Measurements from ENCODE around the gene PPIL6. TPM values are rescaled to one million over a fixed set of nuclear protein-coding genes. Genes with fewer than 3 reads are reported as not detected.

Gene PPIL6
- total RNA-seq (2012; rRNA removed) = 1.3 and 2.5 TPM in 2 replicates

DNA sequence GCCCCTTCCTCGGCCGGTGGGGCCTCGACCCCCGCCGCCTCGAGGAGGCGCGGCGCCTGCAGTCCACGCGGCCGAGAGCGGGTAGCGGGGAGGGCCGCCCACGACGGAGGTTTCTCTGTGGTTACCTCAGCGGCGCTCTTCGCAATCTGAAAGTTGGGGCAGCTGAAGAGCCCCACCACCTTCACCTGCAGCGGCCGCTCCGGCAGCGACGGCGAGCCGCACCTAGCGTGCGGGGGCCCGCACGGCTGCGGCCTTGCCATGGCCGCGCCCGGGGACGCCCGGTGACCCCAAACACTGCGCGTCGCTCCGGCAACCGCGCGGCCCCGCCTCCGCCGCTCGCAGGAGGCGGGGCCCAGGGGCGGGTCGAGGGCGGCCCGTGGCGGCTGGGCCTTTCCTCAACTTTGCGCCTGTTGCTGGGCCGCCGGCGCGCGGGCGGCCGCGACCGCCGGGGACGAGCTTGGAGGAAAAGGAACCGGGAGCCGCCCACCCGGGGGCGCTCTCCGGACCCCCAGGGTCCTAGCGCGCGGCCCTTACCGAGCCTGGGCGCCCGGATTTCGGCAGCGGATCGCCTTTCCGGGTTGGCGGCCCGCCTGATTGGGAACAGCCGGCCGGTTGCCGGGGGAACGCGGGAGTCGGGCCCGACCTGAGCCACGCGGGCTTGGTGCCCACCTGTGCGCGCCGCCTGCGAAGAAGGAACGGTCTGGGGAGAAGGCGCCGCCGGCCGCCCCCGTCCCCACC is at the start of gene PPIL6, which contains the start of gene SMPD2:
Gene PPIL6, minus strand, starts transcription at position 298 of the 738 bp plus-strand sequence. Its CDS starts 38 bp downstream, at position 260.
Gene SMPD2, plus strand, starts transcription at position 394 of the 738 bp plus-strand sequence. CDS start 398 bp downstream, outside the sequence.
- peaks cover 16% of the 10 kb centered on the region for H3K4me1 ChIP-seq (ENCODE audit: control insufficient read depth, insufficient read depth, low read length)
- no peaks in the 10 kb centered on the region for H3K9me3 ChIP-seq (replicated peaks; ENCODE audit: low read length)
- peak within 1 kb of the TSS; percentile 87 for H3K4me3 ChIP-seq (ENCODE audit: low read length)
- peak within 1 kb of the TSS; percentile 86 for H3K9ac ChIP-seq (ENCODE audit: low read depth, low read length)
- H3K27me3 ChIP-seq (ENCODE audit: control insufficient read depth, insufficient read depth, low read length) = no peaks in the 10 kb centered on the region
- H3K4me2 ChIP-seq (ENCODE audit: low read length) = peak within 1 kb of the TSS; percentile 97
- peaks cover 32% of the 10 kb centered on the region for H3K36me3 ChIP-seq (ENCODE audit: insufficient read depth, low read length)

DNA sequence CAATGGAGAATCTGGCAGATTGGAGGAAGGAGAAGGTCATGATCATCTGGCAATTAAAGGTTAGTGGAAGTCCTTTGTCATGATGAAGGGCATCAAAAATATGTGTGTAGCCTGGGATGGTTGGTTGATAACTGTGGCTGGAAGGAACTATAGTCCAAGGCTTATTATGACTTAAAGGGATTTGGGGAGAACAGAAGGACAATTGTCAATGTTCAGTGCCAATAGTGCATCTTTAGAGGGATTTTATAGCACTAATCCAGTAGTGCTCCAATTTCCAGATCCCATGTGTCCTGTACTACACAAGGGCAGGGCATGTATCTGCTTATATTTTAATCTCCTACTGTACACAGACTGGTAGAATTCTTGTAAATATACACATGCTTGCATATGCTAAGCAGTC is 47.6 kb upstream of the PPIL6 start:
- no peak overlapping the region for H3K4me2 ChIP-seq (ENCODE audit: low read length)
- peaks cover 6% of the 10 kb centered on the region for H3K27me3 ChIP-seq (ENCODE audit: control insufficient read depth, insufficient read depth, low read length)
- no peaks in the 10 kb centered on the region for H3K9me3 ChIP-seq (replicated peaks; ENCODE audit: low read length)
- H3K36me3 ChIP-seq (ENCODE audit: insufficient read depth, low read length) = no peaks in the 10 kb centered on the region
- no peak overlapping the region for H3K9ac ChIP-seq (ENCODE audit: low read depth, low read length)
- H3K4me1 ChIP-seq (ENCODE audit: control insufficient read depth, insufficient read depth, low read length) = no peaks in the 10 kb centered on the region
- H3K4me3 ChIP-seq (ENCODE audit: low read length) = no peak overlapping the region

DNA sequence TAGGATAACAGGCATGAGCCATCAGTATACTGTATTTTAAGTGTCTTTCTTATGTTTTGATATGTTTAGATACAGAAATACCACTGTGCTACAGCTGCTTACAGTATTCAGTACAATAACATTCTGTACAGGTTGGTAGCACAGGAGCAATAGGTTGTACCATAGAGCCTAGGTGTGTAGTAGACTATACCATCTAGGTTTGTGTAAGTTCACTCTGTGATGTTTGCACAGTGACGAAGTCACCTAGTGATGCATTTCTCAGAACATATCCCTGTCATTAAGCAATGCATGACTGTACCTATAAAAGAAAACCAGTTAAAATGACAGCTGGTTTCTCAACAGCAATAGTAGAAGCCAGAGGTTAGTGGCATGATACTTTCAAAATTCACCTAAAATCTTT is 45.6 kb upstream of the PPIL6 start:
- H3K9ac ChIP-seq (ENCODE audit: low read depth, low read length) = no peak overlapping the region
- H3K4me2 ChIP-seq (ENCODE audit: low read length) = no peak overlapping the region

DNA sequence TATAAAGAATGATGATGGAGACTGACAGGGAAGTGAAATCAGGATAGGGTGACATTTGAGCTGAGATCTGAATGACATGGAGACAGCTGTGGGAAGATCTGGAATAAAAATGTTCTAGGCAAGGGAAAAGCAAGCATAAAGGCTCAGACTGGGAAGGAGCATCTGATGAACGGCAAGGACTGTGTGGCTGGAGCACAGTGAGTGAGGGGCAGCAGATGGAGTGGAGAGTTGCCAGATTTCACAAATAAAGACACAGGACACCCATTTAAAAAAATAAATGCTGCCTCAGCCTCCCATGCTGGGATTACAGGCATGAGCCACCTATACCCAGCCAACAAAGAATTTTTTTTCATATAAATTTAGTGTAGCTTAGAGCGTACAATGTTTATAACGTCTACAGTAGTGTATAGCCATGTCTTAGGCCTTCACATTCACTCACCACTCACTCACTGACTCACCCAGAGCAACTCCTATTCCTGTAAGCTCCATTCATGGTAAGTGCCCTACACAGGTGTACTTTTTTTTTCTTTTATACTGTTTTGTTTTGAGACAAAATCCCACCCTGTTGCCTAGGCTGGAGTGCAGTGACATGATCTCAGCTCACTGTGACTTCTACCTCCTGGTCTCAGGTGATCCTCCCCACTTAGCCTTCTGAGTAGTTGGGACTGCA is 45.0 kb upstream of the PPIL6 start:
- Histone ChIP-seq H3K4me2 (ENCODE audit: low read length) (no peak overlapping the region), H3K4me3 (ENCODE audit: low read length) (no peak overlapping the region), H3K9me3 (replicated peaks; ENCODE audit: low read length) (no peaks in the 10 kb centered on the region), H3K4me1 (ENCODE audit: control insufficient read depth, insufficient read depth, low read length) (peaks cover 17% of the 10 kb centered on the region), H3K36me3 (ENCODE audit: insufficient read depth, low read length) (peaks cover 17% of the 10 kb centered on the region), H3K9ac (ENCODE audit: low read depth, low read length) (no peak overlapping the region), H3K27me3 (ENCODE audit: control insufficient read depth, insufficient read depth, low read length) (no peaks in the 10 kb centered on the region)

More for the DNA sequence above, 45.6 kb upstream of the PPIL6 start:
- H3K4me1 ChIP-seq (ENCODE audit: control insufficient read depth, insufficient read depth, low read length) = peaks cover 12% of the 10 kb centered on the region
- no peak overlapping the region for H3K4me3 ChIP-seq (ENCODE audit: low read length)
- no peaks in the 10 kb centered on the region for H3K9me3 ChIP-seq (replicated peaks; ENCODE audit: low read length)
- H3K36me3 ChIP-seq (ENCODE audit: insufficient read depth, low read length) = peaks cover 10% of the 10 kb centered on the region
- no peaks in the 10 kb centered on the region for H3K27me3 ChIP-seq (ENCODE audit: control insufficient read depth, insufficient read depth, low read length)

DNA sequence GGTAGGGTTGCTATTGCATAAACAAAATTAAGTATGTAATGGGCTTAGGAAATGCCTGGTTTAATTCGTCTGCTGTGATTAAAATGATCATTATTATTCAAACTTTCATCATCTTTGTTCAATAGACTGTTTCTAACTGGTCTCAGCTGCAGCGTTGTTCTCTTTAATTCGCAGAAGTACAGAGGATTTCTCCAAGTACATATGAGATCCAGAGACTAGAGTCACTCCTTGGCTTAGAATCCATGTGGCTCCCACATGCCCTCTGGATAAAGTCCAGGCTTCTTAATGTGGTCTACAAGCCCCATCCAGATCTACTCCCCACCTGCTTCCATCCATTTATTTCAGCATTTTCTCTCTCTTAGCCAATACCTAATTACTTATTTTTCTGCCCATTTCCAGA is 43.7 kb upstream of the PPIL6 start:
- Histone ChIP-seq H3K4me2 (ENCODE audit: low read length) (peak overlapping the region; percentile 90), H3K4me3 (ENCODE audit: low read length) (peak overlapping the region; percentile 74), H3K27me3 (ENCODE audit: control insufficient read depth, insufficient read depth, low read length) (no peaks in the 10 kb centered on the region), H3K9ac (ENCODE audit: low read depth, low read length) (no peak overlapping the region), H3K4me1 (ENCODE audit: control insufficient read depth, insufficient read depth, low read length) (peaks cover 21% of the 10 kb centered on the region), H3K36me3 (ENCODE audit: insufficient read depth, low read length) (peaks cover 22% of the 10 kb centered on the region), H3K9me3 (replicated peaks; ENCODE audit: low read length) (no peaks in the 10 kb centered on the region)

DNA sequence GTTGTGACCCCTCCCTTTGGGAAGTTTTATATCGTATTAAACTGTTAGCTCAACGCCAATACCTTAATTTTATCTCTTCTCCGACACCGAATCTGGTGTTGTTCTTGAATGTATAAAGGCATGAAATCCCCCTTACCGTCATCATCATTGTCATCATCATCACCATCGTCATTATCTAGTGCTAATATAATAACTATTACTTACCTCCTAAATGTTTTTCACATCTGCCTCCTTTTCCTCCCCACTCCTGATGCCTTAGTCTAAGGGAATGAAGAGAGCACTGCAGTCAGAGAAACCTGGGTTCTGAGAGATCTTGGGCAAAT is 43.3 kb upstream of the PPIL6 start:
- peak overlapping the region; percentile 48 for H3K9ac ChIP-seq (ENCODE audit: low read depth, low read length)
- no peaks in the 10 kb centered on the region for H3K9me3 ChIP-seq (replicated peaks; ENCODE audit: low read length)
- H3K4me1 ChIP-seq (ENCODE audit: control insufficient read depth, insufficient read depth, low read length) = peaks cover 23% of the 10 kb centered on the region
- H3K27me3 ChIP-seq (ENCODE audit: control insufficient read depth, insufficient read depth, low read length) = no peaks in the 10 kb centered on the region
- peak overlapping the region; percentile 90 for H3K4me2 ChIP-seq (ENCODE audit: low read length)
- H3K4me3 ChIP-seq (ENCODE audit: low read length) = peak overlapping the region; percentile 74
- H3K36me3 ChIP-seq (ENCODE audit: insufficient read depth, low read length) = peaks cover 24% of the 10 kb centered on the region

DNA sequence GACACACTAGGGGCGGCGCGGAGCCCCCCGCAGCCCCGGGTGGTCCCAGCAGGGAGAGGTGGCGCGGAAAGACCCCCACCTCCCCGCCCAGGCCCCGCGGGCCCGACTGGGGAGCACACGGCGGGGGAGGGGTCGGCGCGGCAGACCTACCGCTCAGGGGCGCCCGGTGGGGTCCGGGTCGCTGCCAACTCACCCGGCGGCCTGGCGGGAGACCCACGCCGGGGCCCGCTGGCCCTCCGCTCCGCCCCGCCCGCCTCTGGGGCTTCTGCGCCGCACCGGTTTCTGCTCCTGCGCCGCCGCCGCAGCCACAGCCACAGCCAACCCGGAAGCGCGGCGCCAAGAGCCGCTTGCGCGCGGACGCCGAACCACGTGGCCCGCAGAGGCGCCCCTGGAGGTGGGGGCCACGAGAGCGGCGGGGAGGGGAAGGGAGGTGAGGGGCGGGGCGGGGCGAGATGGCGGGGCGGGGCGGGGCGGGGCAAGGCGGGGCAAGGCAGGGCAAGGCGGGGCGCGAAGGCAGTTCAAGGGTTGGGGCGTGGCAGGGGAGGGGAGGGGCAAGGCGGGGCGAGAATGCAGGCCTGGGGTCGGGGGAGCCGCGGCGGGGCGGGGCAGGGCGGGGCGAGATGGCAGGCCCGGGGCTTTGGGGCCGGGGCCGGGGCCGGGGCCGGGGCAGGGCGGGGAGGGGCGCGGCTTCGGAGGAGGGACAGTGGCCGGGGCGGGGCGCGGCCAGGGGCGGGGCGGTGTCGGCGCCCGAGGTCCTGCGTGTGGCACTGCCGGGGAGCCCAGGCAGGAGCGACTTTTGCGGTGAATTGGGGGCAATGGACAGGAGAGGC is 42.7 kb upstream of the PPIL6 start, which contains the start of gene ZBTB24:
Gene ZBTB24, minus strand, starts transcription at position 315 of the 830 bp plus-strand sequence. CDS start 1,193 bp downstream, outside the sequence.
- H3K4me2 ChIP-seq (ENCODE audit: low read length) = peak within 1 kb of the TSS; percentile 99
- H3K9me3 ChIP-seq (replicated peaks; ENCODE audit: low read length) = no peaks in the 10 kb centered on the region
- H3K9ac ChIP-seq (ENCODE audit: low read depth, low read length) = peak within 1 kb of the TSS; percentile 92
- peak within 1 kb of the TSS; percentile 87 for H3K4me3 ChIP-seq (ENCODE audit: low read length)
- peaks cover 25% of the 10 kb centered on the region for H3K4me1 ChIP-seq (ENCODE audit: control insufficient read depth, insufficient read depth, low read length)
- H3K27me3 ChIP-seq (ENCODE audit: control insufficient read depth, insufficient read depth, low read length) = no peaks in the 10 kb centered on the region
- H3K36me3 ChIP-seq (ENCODE audit: insufficient read depth, low read length) = peaks cover 24% of the 10 kb centered on the region

DNA sequence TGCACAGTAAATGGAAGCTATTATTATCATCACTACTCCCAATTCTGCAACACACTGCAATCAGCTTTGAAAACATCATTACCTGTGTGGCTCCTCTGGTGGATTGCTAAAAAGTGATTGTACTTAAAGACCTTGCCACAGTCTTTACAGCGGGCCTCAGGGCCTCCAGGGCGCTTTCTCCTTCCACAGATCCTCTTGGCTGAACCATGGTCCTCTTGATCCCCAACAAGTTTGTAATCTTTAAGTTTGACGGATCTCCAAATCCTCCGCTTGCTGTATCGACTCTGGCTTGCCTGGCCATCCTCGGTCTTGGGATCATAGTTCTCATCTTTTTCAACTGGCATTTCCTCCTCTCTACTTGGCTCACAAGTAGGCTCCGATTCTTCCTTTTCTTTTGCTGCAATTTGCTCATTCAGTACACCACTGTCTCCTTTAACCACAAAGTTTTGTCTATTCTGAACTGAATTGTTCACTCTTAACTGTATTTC is 40.6 kb upstream of the PPIL6 start:
- H3K9ac ChIP-seq (ENCODE audit: low read depth, low read length) = no peak overlapping the region
- H3K4me2 ChIP-seq (ENCODE audit: low read length) = peak overlapping the region; percentile 99
- no peaks in the 10 kb centered on the region for H3K9me3 ChIP-seq (replicated peaks; ENCODE audit: low read length)
- no peaks in the 10 kb centered on the region for H3K27me3 ChIP-seq (ENCODE audit: control insufficient read depth, insufficient read depth, low read length)
- H3K4me3 ChIP-seq (ENCODE audit: low read length) = peak overlapping the region; percentile 10
- H3K36me3 ChIP-seq (ENCODE audit: insufficient read depth, low read length) = peaks cover 31% of the 10 kb centered on the region
- H3K4me1 ChIP-seq (ENCODE audit: control insufficient read depth, insufficient read depth, low read length) = peaks cover 30% of the 10 kb centered on the region

DNA sequence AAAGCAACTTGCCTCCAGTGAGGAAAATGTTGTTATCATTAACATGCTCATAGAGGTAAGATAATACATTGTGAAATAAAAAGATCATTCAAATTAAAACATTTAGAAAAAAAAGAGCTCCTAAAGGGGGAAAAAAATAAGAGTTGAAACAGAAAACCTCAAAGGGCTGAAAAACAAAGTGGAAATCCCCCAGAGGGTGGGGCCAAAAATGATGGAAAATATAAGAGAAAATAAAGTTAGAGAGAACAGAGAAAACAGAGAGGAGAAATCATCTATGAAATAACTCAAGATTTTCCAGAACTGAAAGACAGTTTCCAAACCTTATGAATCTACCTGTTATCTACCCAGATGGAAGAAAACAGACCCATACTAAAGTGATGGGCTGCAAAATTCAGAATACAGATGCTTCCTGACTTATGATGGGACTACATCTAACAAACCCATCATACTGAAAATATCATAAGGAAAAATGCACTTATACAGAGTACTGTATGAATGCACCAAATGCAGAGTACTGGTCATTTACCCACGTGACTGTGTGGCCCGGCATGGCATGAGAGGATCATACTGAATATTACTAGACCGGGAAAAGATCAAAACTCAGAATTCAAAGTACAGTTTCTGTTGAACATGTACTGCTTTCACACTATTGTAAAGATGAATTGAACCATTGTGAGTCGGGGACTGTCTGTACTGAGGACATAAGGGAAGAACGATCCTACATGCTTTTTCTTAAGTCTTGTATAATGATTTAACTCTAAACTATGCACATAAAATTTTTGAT is 38.6 kb upstream of the PPIL6 start:
- no peaks in the 10 kb centered on the region for H3K9me3 ChIP-seq (replicated peaks; ENCODE audit: low read length)
- peak overlapping the region; percentile 69 for H3K4me2 ChIP-seq (ENCODE audit: low read length)
- H3K27me3 ChIP-seq (ENCODE audit: control insufficient read depth, insufficient read depth, low read length) = no peaks in the 10 kb centered on the region
- H3K9ac ChIP-seq (ENCODE audit: low read depth, low read length) = peak overlapping the region; percentile 29
- peaks cover 30% of the 10 kb centered on the region for H3K4me1 ChIP-seq (ENCODE audit: control insufficient read depth, insufficient read depth, low read length)
- peak overlapping the region; percentile 40 for H3K4me3 ChIP-seq (ENCODE audit: low read length)
- H3K36me3 ChIP-seq (ENCODE audit: insufficient read depth, low read length) = peaks cover 46% of the 10 kb centered on the region

DNA sequence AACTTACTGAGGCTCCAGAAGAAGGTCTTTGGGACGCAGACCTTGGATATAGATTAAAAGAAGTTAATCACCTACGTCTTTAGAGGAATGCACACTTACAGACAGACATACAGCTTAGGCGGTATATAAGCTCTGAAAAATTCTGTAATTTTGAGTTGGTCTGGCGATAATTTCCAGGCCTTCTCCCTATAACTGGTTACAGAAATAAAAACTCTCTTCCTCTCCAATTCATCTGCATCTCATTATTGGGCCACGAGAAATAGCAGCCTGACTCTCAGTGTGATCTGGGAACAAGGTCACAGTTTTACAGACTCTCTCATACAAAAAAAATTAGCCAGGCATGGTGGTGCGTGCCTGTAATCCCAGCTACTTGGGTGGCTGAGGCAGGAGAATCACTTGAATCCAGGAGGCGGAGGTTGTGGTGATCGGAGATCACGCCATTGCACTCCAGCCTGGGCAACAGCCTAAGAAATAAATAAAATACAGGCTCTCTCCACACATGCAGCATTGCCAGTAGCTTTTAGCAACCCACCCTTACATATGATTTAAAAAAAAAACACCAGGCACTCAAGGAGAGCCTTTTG is 37.9 kb upstream of the PPIL6 start:
- Histone ChIP-seq H3K4me1 (ENCODE audit: control insufficient read depth, insufficient read depth, low read length) (peaks cover 30% of the 10 kb centered on the region), H3K4me2 (ENCODE audit: low read length) (peak overlapping the region; percentile 69), H3K27me3 (ENCODE audit: control insufficient read depth, insufficient read depth, low read length) (no peaks in the 10 kb centered on the region), H3K9me3 (replicated peaks; ENCODE audit: low read length) (no peaks in the 10 kb centered on the region), H3K4me3 (ENCODE audit: low read length) (no peak overlapping the region), H3K9ac (ENCODE audit: low read depth, low read length) (no peak overlapping the region), H3K36me3 (ENCODE audit: insufficient read depth, low read length) (peaks cover 51% of the 10 kb centered on the region)

All from skeletal muscle satellite cell (primary cell).